Liver (tissue), 3 donors: ENCODE measurements around the gene CLPX.

ENCODE experiments used
- EGR1 ChIP-seq, 2 donors: IDR thresholded peaks; 2 replicates each; pipeline ENCODE4 v1.6.1; 2016 to 2018; ENCODE audit warnings: antibody characterized with exemption in 2 of 2, low read depth in 2 of 2
- GABPA ChIP-seq, 2 donors: IDR thresholded peaks in 1 of 2; conservative IDR thresholded peaks in 1 of 2; 2 replicates each; pipeline ENCODE4 v1.6.1; 2016; ENCODE audit warnings: antibody characterized with exemption in 2 of 2, mild to moderate bottlenecking in 1 of 2, moderate library complexity in 1 of 2
- HNF4G ChIP-seq: IDR thresholded peaks from 2 replicates; pipeline ENCODE4 v1.6.1; 2016; ENCODE audit warnings: antibody characterized with exemption
- JUND ChIP-seq, 2 donors: IDR thresholded peaks; 2 replicates each; pipeline ENCODE4 v1.6.1; 2016; ENCODE audit warnings: antibody characterized with exemption in 2 of 2
- RAD21 ChIP-seq, 2 donors: IDR thresholded peaks; 2 replicates each; pipeline ENCODE4 v1.6.1; 2016; ENCODE audit warnings: antibody characterized with exemption in 2 of 2, mild to moderate bottlenecking in 2 of 2
- TAF1 ChIP-seq: conservative IDR thresholded peaks from 2 replicates; pipeline ENCODE4 v1.6.1; 2016; ENCODE audit warnings: antibody characterized with exemption, mild to moderate bottlenecking
- YY1 ChIP-seq: IDR thresholded peaks from 2 replicates; pipeline ENCODE4 v1.6.1; 2016; ENCODE audit warnings: antibody characterized with exemption, mild to moderate bottlenecking
- TF ChIP-seq, protein P1 (sequence below): fragments of 150-350 bp; IDR thresholded peaks from 2 replicates; pipeline ENCODE4 v1.5.1; 2017; ENCODE audit warnings: improper control_type of control experiment, low read depth, low read length; ENCODE audit not compliant: missing input control
- TF ChIP-seq, protein P2 (sequence below): IDR thresholded peaks from 2 replicates; pipeline ENCODE4 v1.6.1; 2016; ENCODE audit warnings: antibody characterized with exemption
- TF ChIP-seq, protein P3 (sequence below): IDR thresholded peaks from 2 replicates; pipeline ENCODE4 v1.6.1; 2016; ENCODE audit warnings: antibody characterized with exemption
- TF ChIP-seq, protein P4 (sequence below): IDR thresholded peaks from 2 replicates; pipeline ENCODE4 v1.6.1; 2016; ENCODE audit warnings: antibody characterized with exemption
- donor health status: healthy.
- donor health status: healthy.

DNA sequence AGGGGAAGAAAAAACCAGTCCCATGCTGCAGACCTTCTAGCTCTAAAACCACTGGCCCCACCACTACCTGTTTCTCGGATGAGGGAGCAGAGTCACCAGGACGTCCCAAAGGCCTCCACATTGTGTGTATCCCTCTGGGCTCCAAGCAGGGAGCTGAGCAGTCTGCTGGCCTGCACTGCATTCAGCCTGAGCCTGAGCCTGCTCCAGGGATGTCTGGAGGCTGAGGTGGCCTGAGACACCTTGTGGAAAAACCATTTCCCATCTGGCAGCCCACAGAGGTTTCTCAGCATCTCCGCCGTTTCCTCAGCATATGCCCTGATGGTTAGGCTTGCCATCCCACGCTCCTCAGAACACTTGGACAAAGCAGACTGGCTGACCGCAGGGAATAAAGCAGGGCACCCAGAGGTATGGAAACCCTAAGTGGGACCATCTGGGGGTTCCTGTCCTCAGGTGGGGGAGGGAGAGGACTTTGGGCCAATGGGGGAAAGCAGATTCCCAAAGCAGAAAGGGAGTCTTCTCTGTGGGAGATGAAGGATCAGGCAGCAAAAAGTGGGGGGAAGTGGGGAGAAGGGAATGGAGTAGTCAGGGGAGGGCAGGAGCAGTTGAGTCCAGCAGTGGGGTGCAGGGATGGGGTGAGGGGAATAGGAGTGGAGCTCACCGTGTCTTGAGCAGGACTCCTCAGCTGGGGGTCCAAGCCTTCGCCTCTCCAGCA is 25.8 kb upstream of the CLPX start, which contains the start of gene CILP:
- TF ChIP-seq, protein P1, sequence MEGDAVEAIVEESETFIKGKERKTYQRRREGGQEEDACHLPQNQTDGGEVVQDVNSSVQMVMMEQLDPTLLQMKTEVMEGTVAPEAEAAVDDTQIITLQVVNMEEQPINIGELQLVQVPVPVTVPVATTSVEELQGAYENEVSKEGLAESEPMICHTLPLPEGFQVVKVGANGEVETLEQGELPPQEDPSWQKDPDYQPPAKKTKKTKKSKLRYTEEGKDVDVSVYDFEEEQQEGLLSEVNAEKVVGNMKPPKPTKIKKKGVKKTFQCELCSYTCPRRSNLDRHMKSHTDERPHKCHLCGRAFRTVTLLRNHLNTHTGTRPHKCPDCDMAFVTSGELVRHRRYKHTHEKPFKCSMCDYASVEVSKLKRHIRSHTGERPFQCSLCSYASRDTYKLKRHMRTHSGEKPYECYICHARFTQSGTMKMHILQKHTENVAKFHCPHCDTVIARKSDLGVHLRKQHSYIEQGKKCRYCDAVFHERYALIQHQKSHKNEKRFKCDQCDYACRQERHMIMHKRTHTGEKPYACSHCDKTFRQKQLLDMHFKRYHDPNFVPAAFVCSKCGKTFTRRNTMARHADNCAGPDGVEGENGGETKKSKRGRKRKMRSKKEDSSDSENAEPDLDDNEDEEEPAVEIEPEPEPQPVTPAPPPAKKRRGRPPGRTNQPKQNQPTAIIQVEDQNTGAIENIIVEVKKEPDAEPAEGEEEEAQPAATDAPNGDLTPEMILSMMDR: no peak
- TF ChIP-seq YY1 (no peak), GABPA (IDR thresholded peaks at IDR 0.05 in 1 of 2, conservative IDR thresholded peaks at IDR 0.05 in 1 of 2) (no peak), RAD21 (IDR thresholded peaks at IDR 0.05) (no peak), EGR1 (IDR thresholded peaks at IDR 0.05; ENCODE audit: low read depth in 2 of 2) (no peak), HNF4G (no peak), JUND (IDR thresholded peaks at IDR 0.05) (no peak), TAF1 (no peak)
- TF ChIP-seq, protein P2, sequence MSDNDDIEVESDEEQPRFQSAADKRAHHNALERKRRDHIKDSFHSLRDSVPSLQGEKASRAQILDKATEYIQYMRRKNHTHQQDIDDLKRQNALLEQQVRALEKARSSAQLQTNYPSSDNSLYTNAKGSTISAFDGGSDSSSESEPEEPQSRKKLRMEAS: no peak
- TF ChIP-seq, protein P3, sequence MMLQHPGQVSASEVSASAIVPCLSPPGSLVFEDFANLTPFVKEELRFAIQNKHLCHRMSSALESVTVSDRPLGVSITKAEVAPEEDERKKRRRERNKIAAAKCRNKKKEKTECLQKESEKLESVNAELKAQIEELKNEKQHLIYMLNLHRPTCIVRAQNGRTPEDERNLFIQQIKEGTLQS: no peak
- TF ChIP-seq, protein P4, sequence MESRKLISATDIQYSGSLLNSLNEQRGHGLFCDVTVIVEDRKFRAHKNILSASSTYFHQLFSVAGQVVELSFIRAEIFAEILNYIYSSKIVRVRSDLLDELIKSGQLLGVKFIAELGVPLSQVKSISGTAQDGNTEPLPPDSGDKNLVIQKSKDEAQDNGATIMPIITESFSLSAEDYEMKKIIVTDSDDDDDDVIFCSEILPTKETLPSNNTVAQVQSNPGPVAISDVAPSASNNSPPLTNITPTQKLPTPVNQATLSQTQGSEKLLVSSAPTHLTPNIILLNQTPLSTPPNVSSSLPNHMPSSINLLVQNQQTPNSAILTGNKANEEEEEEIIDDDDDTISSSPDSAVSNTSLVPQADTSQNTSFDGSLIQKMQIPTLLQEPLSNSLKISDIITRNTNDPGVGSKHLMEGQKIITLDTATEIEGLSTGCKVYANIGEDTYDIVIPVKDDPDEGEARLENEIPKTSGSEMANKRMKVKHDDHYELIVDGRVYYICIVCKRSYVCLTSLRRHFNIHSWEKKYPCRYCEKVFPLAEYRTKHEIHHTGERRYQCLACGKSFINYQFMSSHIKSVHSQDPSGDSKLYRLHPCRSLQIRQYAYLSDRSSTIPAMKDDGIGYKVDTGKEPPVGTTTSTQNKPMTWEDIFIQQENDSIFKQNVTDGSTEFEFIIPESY: no peak
